Fibroblast of mammary gland (primary cell): ENCODE measurements around the gene TBKBP1.

Experiments
- DNase-seq: peaks from one replicate; pipeline ENCODE4 v3.0.0-alpha.2; 2010; ENCODE audit warnings: low read depth
- H3K4me3 ChIP-seq: 2 replicates; pipeline ENCODE4 v1.5.1; 2011; ENCODE audit warnings: low read depth, mild to moderate bottlenecking, low read length, moderate library complexity; ENCODE audit not compliant: control insufficient read depth
- CTCF ChIP-seq: conservative IDR thresholded peaks from 2 replicates; pipeline ENCODE4 v1.5.1; 2011; ENCODE audit warnings: low read depth, low read length, inconsistent platforms; ENCODE audit not compliant: control insufficient read depth, insufficient read depth

TBKBP1 gene

GRCh38 chr17:47698749-47699535 lies 5.0 kb downstream of the TBKBP1 start:
- peak; percentile 45 for DNase-seq

GRCh38 chr17:47699536-47699840 lies 5.5 kb downstream of the TBKBP1 start:
- no peak for DNase-seq
- TF ChIP-seq CTCF: no peak
- H3K4me3 ChIP-seq: no peak overlapping the region

More at GRCh38 chr17:47698749-47699535, 5.0 kb downstream of the TBKBP1 start:
- H3K4me3 ChIP-seq: no peak overlapping the region
- peak; percentile 71 for TF ChIP-seq CTCF

- no peak for TF ChIP-seq CTCF
- H3K4me3 ChIP-seq: no peak overlapping the region
- no peak for DNase-seq
These were observed 6.8 kb downstream of the TBKBP1 start for GRCh38 chr17:47700471-47701449.

DNA sequence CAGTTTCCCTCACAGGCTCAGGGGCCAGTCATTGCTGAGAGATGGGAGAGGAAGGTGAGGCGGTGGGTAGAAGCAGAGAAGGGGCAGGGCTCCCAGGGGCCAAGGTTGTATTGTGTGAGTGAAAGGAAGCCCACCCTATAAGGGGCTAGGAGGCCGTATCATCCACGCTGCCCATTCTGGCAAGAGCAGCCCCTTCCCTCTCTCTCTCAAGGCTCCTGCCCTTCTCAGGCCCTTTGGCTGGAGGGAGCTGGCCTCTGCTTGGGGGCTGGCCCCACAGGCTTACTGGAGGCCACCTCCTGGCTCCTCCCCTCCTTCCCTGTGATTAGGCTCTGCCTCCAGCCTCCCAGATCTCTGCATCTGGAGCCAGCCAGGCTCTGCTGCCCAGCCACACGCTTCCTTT lies 7.6 kb downstream of the TBKBP1 start:
- no peak overlapping the region for H3K4me3 ChIP-seq
- DNase-seq: no peak
- no peak for TF ChIP-seq CTCF

DNA sequence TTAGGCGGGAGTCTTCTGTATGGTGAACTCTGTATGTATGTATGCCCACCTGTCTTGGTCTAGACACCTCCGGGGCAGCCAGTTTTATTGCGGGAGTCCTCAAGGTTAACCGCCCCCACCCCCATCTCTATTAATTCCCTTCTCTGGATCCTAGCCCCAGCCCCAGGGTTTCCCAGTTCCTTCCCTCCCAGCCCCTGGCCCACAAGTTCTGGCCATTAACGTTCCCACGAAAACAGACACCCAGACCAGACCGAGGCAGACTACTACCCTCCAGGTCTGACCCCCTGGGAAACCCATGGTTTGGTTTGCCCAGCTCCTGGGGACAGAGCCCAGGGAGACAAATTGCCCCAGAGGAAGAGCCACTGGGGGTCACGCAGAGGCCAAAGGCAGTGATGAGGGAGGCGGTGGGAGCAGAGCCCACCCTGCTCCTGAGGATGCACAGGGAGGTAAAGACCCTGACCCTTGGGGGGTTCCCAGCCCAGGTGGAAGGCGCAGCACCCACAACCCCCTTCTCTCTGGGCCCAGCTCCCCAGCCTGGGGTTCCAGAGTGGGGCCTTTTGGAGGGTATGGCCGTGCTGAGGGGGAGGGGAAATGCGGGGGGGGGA lies 8.5 kb downstream of the TBKBP1 start:
- DNase-seq: no peak
- TF ChIP-seq CTCF: no peak
- H3K4me3 ChIP-seq: no peak overlapping the region

- no peak for TF ChIP-seq CTCF
- no peak overlapping the region for H3K4me3 ChIP-seq
- DNase-seq: no peak
These were observed 9.2 kb downstream of the TBKBP1 start for GRCh38 chr17:47703191-47703591.
